HEK293T (cell line): ENCODE data around the gene C6orf163.

Experiments
- BHLHE40 ChIP-seq: fragments of 450-650 bp; IDR thresholded peaks from 2 replicates; pipeline ENCODE4 v1.6.1; 2016; ENCODE audit warnings: mild to moderate bottlenecking, moderate library complexity, borderline replicate concordance
- FOXK2 ChIP-seq: fragments of 450-650 bp; IDR thresholded peaks from 2 replicates; pipeline ENCODE4 v1.6.1; 2016; ENCODE audit warnings: mild to moderate bottlenecking
- SUZ12 ChIP-seq: fragments of 450-650 bp; IDR thresholded peaks from 2 replicates; pipeline ENCODE4 v1.6.1; 2016; ENCODE audit warnings: mild to moderate bottlenecking

- TF ChIP-seq BHLHE40 (no peak), FOXK2 (no peak), SUZ12 (no peak)
Observed at GRCh38 chr6:87407901-87408720, 63.5 kb downstream of the C6orf163 start, which contains the start of gene CFAP206.
